Duodenal mucosa (tissue), 2 donors: Measurements from ENCODE around the gene CDK8.

ENCODE experiments used
- H3K27ac ChIP-seq: one replicate; pipeline ENCODE4 v1.7.0; 2013; ENCODE audit warnings: low read depth, low read length
- H3K27me3 ChIP-seq, 2 donors: one replicate each; pipeline ENCODE4 v1.7.0; 2013; ENCODE audit warnings: low read length in 2 of 2, control low read depth in 1 of 2; ENCODE audit not compliant: insufficient read depth in 2 of 2, control insufficient read depth in 1 of 2
- H3K36me3 ChIP-seq, 2 donors: one replicate each; pipeline ENCODE4 v1.7.0; 2013; ENCODE audit warnings: low read length in 2 of 2, control low read depth in 1 of 2; ENCODE audit not compliant: insufficient read depth in 2 of 2, control insufficient read depth in 1 of 2
- H3K4me1 ChIP-seq, 2 donors: one replicate each; pipeline ENCODE4 v1.7.0; 2013; ENCODE audit warnings: low read length in 2 of 2, control low read depth in 1 of 2; ENCODE audit not compliant: insufficient read depth in 2 of 2, control insufficient read depth in 1 of 2
- H3K4me3 ChIP-seq, 2 donors: one replicate each; pipeline ENCODE4 v1.7.0; 2013; ENCODE audit warnings: low read length in 2 of 2, low read depth in 1 of 2
- H3K9ac ChIP-seq, 2 donors: one replicate each; pipeline ENCODE4 v1.7.0; 2013; ENCODE audit warnings: low read length in 2 of 2, low read depth in 1 of 2
- H3K9me3 ChIP-seq, 2 donors: one replicate each; pipeline ENCODE4 v1.7.0; 2013; ENCODE audit warnings: low read length in 2 of 2, control low read depth in 1 of 2; ENCODE audit not compliant: control insufficient read depth in 1 of 2

The CDK8 gene

DNA sequence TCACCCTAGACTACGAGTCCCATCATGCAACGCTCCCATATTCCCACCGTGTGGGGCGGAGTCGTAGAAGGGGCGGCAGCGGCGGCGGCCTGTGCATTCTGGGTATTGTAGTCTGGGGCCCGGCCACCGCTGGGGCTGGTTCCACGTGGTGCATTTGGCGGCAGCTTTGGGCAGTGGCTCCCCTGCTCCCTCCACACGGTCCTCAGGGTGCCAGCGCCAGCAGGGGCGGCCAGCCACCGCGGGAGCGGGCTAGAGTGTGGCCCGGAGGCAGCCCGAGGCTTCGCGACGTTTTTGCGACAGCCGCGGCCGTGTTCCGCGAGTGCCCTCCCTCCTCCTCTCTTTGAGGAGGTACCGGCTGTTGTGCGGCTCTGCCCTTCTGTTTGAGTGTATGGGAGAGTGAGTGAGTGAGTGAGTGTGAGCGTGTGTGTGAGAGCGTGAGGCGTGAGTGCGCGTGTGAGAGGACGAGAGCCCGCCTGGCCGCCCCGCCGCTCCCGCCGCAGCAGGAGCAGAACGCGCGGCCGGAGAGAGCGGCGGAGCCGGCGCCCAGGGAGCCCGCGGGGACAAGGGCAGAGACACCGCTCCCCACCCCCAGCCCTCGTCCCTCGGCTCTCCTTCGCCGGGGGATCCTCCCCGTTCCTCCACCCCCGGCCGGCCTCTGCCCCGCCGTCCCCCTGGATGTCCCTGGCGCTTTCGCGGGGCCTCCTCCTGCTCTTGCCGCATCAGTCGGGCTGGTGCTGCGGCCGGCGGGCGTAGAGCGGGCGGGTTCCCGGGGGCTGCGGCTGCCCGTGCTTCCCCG, at the start of gene CDK8:
TSS of gene CDK8 (plus strand) at position 343 of the 796 bp plus-strand sequence. CDS start 513 bp downstream, outside the sequence.
- Histone ChIP-seq H3K36me3 (no peaks in the 10 kb centered on the region), H3K27ac (peak within 1 kb of the TSS; percentile 94), H3K9ac (peak within 1 kb of the TSS; percentile 76 to 85), H3K4me3 (peak within 1 kb of the TSS; percentile 89 to 93), H3K4me1 (peaks cover 10 to 12% of the 10 kb centered on the region in 2 donors), H3K9me3 (no peaks in the 10 kb centered on the region), H3K27me3 (peaks cover 0 to under 1% of the 10 kb centered on the region in 2 donors)

DNA sequence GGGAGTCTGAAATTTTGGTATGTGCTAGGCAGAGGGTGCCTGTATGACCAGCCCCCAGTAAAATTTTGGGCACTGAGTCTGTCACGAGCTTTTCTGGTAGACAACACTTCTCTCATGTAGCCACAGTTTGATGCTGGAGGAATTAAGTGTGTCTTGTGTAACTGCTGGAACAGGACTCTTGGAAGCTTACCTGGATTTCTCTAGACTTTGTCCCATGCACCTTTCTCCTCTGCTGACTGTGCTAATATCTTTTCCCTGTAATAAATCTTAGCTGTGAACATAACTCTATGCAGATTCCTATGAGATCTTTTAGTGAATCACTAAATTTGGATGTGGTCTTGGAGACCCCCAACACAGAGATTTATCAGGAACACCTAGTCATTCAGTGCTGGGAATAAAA, 45.6 kb upstream of the CDK8 start:
- Histone ChIP-seq H3K36me3 (peaks cover 13 to 43% of the 10 kb centered on the region in 2 donors), H3K9ac (no peak overlapping the region), H3K9me3 (no peaks in the 10 kb centered on the region), H3K27me3 (no peaks in the 10 kb centered on the region), H3K4me3 (no peak overlapping the region), H3K4me1 (no peaks in the 10 kb centered on the region), H3K27ac (no peak overlapping the region)

DNA sequence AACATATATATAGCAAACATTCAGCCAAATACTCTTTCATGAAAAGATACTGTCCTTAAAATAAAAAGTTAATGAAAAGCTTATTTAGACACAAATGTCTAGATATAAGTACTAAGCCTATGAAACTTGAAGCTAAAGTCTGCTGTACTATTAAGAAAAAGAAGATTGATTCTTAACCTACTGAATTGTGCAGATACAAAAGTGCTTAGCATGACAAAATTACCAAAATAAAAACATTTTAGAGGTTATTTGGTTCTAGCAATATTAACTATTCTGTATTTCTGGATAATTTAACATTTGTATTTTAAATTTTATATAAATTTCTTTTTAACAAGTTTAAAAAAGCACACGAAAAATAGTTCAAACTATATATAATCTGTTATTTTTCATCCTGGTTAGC, 40.6 kb upstream of the CDK8 start:
- Histone ChIP-seq H3K4me3 (no peak overlapping the region), H3K9me3 (no peaks in the 10 kb centered on the region), H3K27ac (no peak overlapping the region), H3K9ac (no peak overlapping the region), H3K36me3 (peaks cover 30 to 79% of the 10 kb centered on the region in 2 donors), H3K4me1 (no peaks in the 10 kb centered on the region), H3K27me3 (no peaks in the 10 kb centered on the region)

DNA sequence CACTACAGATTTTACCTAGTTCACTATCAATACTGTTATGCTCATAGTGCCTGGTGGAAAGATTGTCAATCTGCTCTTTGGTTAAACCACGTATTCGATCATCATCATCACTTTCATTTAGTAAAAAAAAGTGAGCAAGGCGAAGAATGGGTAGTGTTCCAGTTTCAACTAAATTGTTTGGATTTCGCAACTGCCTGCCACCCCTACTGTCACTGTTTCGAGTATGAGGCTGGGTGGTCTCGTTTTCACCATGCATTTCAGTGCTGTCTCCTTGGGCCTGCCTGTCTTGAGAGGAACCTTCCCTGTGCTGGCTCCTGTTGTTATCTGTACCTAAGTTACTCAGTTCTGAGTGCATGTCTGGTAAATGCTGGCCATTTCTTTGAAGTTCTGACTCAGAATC, 39.9 kb upstream of the CDK8 start:
- Histone ChIP-seq H3K4me1 (no peaks in the 10 kb centered on the region), H3K36me3 (peaks cover 30 to 82% of the 10 kb centered on the region in 2 donors), H3K9me3 (no peaks in the 10 kb centered on the region)

DNA sequence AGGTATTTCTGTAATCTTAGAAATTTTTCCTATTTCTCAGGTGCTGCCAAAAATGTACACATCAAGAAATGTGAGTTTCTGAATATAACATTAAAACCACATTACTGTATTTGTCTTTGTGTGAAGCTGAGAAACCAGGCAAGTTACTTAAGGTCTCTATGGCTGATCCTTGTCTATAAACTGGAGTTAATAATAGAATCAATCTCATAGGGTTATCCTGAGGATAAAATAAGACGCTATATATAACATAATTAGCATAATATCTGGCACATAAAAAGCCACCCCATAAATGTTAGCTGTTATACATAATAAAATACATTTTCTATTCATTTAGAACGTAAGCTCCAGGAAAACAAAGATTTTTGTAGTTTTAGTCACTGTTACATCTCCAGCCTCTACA, 37.9 kb upstream of the CDK8 start:
- no peak overlapping the region for H3K9ac ChIP-seq
- H3K27me3 ChIP-seq: no peaks in the 10 kb centered on the region
- H3K9me3 ChIP-seq: no peaks in the 10 kb centered on the region
- peaks cover 11 to 16% of the 10 kb centered on the region in 2 donors for H3K4me1 ChIP-seq
- no peak overlapping the region for H3K27ac ChIP-seq
- peaks cover 32 to 78% of the 10 kb centered on the region in 2 donors for H3K36me3 ChIP-seq
- H3K4me3 ChIP-seq: no peak overlapping the region

More for the DNA sequence above, 39.9 kb upstream of the CDK8 start:
- Histone ChIP-seq H3K4me3 (no peak overlapping the region), H3K27ac (no peak overlapping the region), H3K27me3 (no peaks in the 10 kb centered on the region), H3K9ac (no peak overlapping the region)

DNA sequence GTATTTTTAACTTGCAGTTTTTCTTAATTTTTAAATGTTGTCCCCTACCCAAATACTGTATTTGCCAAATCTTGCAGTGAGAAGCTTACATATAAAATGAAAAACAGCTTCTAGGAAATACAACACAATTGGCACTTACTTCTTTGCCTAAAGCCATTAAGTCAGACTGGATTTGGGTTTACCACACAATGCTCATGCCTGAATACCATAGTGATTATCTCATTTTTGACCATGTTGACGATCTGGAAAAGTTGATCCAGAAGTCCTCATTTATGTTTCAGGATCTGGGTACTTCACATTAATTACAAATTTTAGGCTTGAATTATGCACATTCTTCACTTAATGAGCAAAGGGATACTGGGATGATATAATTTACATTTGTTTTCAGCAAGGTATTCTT, 34.2 kb upstream of the CDK8 start:
- Histone ChIP-seq H3K4me1 (peaks cover 21 to 23% of the 10 kb centered on the region in 2 donors), H3K27ac (no peak overlapping the region), H3K36me3 (peaks cover 18 to 48% of the 10 kb centered on the region in 2 donors), H3K9me3 (no peaks in the 10 kb centered on the region), H3K27me3 (no peaks in the 10 kb centered on the region), H3K9ac (peak overlapping the region in 1 of 2 donors; percentile 4), H3K4me3 (peak overlapping the region in 1 of 2 donors; percentile 85)

DNA sequence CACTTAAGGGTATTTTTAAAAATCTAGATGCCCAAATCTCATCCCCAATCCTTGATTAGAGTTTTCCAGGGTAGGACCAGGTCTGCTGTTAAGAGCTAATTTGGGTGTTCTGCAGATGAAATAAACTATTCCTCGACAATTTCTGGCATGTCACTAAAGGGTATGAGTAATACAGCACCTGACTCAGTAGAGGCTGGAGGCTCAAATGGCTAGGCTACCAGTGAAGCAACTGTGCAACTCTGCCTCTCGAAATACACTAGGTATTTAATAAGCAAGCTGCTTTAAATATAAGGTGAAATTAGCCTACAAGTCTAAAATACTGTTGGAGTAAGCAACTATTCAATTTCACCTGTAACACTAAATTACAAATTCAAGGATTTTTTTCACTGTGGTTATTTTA, 33.4 kb upstream of the CDK8 start:
- H3K9ac ChIP-seq: peak overlapping the region in 1 of 2 donors; percentile 94
- peaks cover 11 to 40% of the 10 kb centered on the region in 2 donors for H3K36me3 ChIP-seq
- H3K4me3 ChIP-seq: peak overlapping the region; percentile 85 to 95
- H3K9me3 ChIP-seq: no peaks in the 10 kb centered on the region
- peaks cover 21 to 23% of the 10 kb centered on the region in 2 donors for H3K4me1 ChIP-seq
- H3K27me3 ChIP-seq: no peaks in the 10 kb centered on the region
- H3K27ac ChIP-seq: no peak overlapping the region

DNA sequence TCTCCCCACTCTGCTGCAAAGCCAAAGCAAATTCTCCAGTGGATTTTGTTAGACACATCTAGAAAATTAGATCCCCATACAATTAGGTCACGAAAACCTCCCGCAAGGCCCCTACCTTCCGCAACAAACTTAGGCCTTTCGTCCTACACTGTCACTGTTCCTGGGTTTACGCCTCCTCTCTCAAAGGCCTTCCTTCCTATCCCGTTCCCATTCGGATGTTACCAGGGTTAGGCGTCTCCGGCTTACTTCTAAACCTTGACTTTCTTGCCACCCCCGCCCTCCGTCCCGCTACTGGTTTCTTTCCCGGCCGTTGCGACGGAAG, 32.6 kb upstream of the CDK8 start:
- peak overlapping the region; percentile 91 for H3K27ac ChIP-seq
- H3K9me3 ChIP-seq: no peaks in the 10 kb centered on the region
- peaks cover 11 to 32% of the 10 kb centered on the region in 2 donors for H3K36me3 ChIP-seq
- H3K27me3 ChIP-seq: no peaks in the 10 kb centered on the region
- peak overlapping the region; percentile 48 to 94 for H3K9ac ChIP-seq
- peak overlapping the region; percentile 85 to 95 for H3K4me3 ChIP-seq
- H3K4me1 ChIP-seq: peaks cover 21 to 23% of the 10 kb centered on the region in 2 donors

DNA sequence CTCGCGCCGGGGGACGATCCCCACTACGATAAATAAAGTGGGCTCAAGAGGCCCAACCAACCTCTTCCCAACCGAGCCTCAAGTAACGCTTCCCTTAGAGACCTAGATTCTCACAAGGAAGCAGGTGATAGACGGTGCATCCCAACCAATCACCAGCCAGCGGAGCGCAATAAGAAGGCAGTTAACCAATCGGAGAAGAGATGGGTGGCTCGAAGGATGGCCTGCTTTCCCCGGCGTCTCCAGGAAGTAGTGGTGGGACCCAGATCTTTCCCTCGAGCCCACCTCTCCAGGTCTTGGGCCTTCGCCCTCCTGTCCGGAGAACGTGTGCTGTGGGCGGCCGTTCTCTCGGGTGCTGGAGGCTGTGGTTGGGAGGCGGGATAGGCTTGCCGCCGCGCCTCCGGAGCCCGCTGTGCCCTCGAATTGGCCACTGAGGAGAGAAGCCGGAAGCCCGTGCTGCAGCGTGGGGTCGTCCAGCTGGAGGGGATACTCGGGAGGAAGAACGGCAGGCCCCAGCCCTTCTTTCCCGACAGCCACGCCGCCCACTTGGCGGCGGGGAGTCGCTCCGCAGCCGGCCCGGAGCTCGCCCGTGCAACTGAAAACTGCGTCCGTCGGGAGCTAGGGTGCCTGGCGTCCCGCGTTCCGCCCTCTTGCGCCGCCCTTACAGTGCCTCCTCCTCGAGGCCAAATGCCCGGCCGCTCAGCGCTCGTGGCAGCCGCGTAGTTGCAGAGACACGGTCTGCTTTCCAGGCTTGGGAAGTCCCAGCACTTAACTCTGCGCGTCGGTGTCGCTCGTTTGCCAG, 32.0 kb upstream of the CDK8 start, which contains the start of gene RNF6:
TSS of gene RNF6 (minus strand) at position 594 of the 799 bp plus-strand sequence. CDS start 2,665 bp downstream, outside the sequence.
- no peaks in the 10 kb centered on the region for H3K9me3 ChIP-seq
- peak within 1 kb of the TSS; percentile 88 to 94 for H3K9ac ChIP-seq
- peaks cover 21 to 23% of the 10 kb centered on the region in 2 donors for H3K4me1 ChIP-seq
- H3K27me3 ChIP-seq: no peaks in the 10 kb centered on the region
- H3K27ac ChIP-seq: peak within 1 kb of the TSS; percentile 91
- peaks cover 11 to 27% of the 10 kb centered on the region in 2 donors for H3K36me3 ChIP-seq
- H3K4me3 ChIP-seq: peak within 1 kb of the TSS; percentile 85 to 95

DNA sequence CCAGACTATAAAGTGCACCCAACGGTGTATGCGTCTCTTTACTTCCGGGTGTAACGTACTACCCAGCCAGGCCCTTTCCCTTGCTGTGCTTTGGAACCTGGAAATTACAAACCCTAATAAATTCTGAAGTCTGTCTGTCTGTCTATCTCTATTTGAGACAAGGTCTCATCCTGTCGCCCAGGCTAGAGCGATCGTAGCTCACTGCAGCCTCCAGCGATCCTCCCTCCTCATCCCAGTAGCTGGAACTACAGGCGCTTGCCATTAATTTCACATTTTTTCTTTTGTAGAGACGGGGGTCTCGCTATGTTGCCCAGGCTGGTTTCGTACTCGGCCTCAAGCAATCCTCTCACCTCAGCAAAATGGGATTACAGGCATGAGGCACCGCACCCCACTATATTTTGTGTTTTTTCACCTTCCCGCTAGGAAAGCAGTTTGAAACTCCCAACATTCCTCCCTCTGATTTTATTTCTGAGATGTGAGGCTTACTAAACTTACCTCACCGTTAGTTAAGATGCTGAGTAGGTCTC, 31.3 kb upstream of the CDK8 start:
- peaks cover 7 to 21% of the 10 kb centered on the region in 2 donors for H3K36me3 ChIP-seq
- no peaks in the 10 kb centered on the region for H3K27me3 ChIP-seq
- H3K9me3 ChIP-seq: no peaks in the 10 kb centered on the region
- H3K4me3 ChIP-seq: peak overlapping the region; percentile 85 to 95
- H3K27ac ChIP-seq: peak overlapping the region; percentile 91
- H3K4me1 ChIP-seq: peaks cover 21 to 23% of the 10 kb centered on the region in 2 donors
- H3K9ac ChIP-seq: peak overlapping the region; percentile 88 to 94
